Lung (tissue), 12 donors: Measurements from ENCODE around the gene ARID5B. TPM values are rescaled to one million over a fixed set of nuclear protein-coding genes. Genes with fewer than 3 reads are reported as not detected.

Source experiments
- ATAC-seq: fragments of 200-7000 bp; cut with Tn5 transposase; one replicate; pipeline ENCODE4 v1.9.1; 2020; ENCODE audit warnings: moderate number of reproducible peaks; ENCODE audit not compliant: insufficient read depth, low FRiP score
- DNase-seq, 3 donors: peaks; one replicate each; pipeline ENCODE4 v3.0.0-alpha.2; 2013 to 2017
- H3K27ac ChIP-seq, 2 donors: one replicate each; pipeline ENCODE4 v1.5.1; 2013; ENCODE audit warnings: mild to moderate bottlenecking in 2 of 2, moderate library complexity in 2 of 2, control low read depth in 1 of 2, inconsistent platforms in 1 of 2, low read depth in 1 of 2, low read length in 1 of 2
- H3K27me3 ChIP-seq, 3 donors: one replicate each; pipeline ENCODE4 v1.5.1; 2013; ENCODE audit warnings: low read length in 2 of 3; ENCODE audit not compliant: control insufficient read depth in 3 of 3, insufficient read depth in 3 of 3
- H3K36me3 ChIP-seq, 4 donors: one replicate each; pipeline ENCODE4 v1.5.1; 2013; ENCODE audit warnings: low read length in 4 of 4, mild to moderate bottlenecking in 1 of 4, moderate library complexity in 1 of 4; ENCODE audit not compliant: control insufficient read depth in 4 of 4, insufficient read depth in 4 of 4
- H3K4me1 ChIP-seq, 5 donors: one replicate each; pipeline ENCODE4 v1.5.1; 2013; ENCODE audit warnings: low read length in 5 of 5, mild to moderate bottlenecking in 2 of 5, moderate library complexity in 1 of 5; ENCODE audit not compliant: control insufficient read depth in 5 of 5, insufficient read depth in 5 of 5
- H3K4me3 ChIP-seq: one replicate; pipeline ENCODE4 v1.5.1; 2013; ENCODE audit warnings: mild to moderate bottlenecking, control low read depth, moderate library complexity
- H3K9ac ChIP-seq, 2 donors: one replicate each; pipeline ENCODE4 v1.5.1; 2013; ENCODE audit warnings: low read length in 2 of 2, control low read depth in 1 of 2; ENCODE audit not compliant: insufficient read depth in 1 of 2
- H3K9me3 ChIP-seq, 4 donors: one replicate each; pipeline ENCODE4 v1.5.1; 2013; ENCODE audit warnings: low read length in 3 of 4, mild to moderate bottlenecking in 1 of 4, moderate library complexity in 1 of 4; ENCODE audit not compliant: control insufficient read depth in 4 of 4, insufficient read depth in 3 of 4
- CTCF ChIP-seq: IDR thresholded peaks from 2 replicates; pipeline ENCODE4 v1.5.1; 2012; ENCODE audit warnings: mild to moderate bottlenecking; ENCODE audit errors: control extremely low read depth, extremely low read depth
- WGBS, 2 donors: extraction: QIAGEN DNeasy Blood & Tissue Kit; methylation state at CpG; one replicate each; pipeline ENCODE4 v1.1.7; 2013; 5-methylcytosine and 5-hydroxymethylcytosine counted together
- polyA plus RNA-seq, 2 donors: library from polyadenylated mRNA; stranded (reverse); fragments of 200-250 nt; gene quantifications; one replicate each; pipeline ENCODE4 v1.2.1, GENCODE V29; 2013
- total RNA-seq, 2 donors: library from RNA; depleted of rRNA in 1 of 2; stranded (reverse); fragments of >200 nt in 1 of 2; gene quantifications; one replicate each; pipeline ENCODE4 v1.2.1, GENCODE V29; 2014 to 2021
- donor health status: control.
- donor health status: control.
- donor health status: Bipolar disorder and iron deficiency.
- donor health status: healthy.
- donor health status: DM: yes; HTN: yes; CAD: no.

ARID5B gene
- total and polyA plus RNA-seq, 4 donors, result 7.8 to 95.3 (median 22.0) TPM

- H3K4me1 ChIP-seq, result peaks cover 4 to 48% (median 33%) of the 10 kb centered on the region in 5 donors
- no peak overlapping the region for H3K4me3 ChIP-seq
- H3K9me3 ChIP-seq, result no peaks in the 10 kb centered on the region
- H3K27me3 ChIP-seq, result no peaks in the 10 kb centered on the region
- no peak overlapping the region for H3K9ac ChIP-seq
- no peak for TF ChIP-seq CTCF
- ATAC-seq (no peak), DNase-seq (peak in 2 of 3 donors; percentile 76 to 79)
- WGBS, 2 donors, result 76 to 87% methylated on average over 4 of the region's 4 CpGs
- no peak overlapping the region for H3K27ac ChIP-seq
- H3K36me3 ChIP-seq, result peaks cover 11 to 21% (median 16%) of the 10 kb centered on the region in 4 donors
Observed at GRCh38 chr10:62096256-62096933, 194.9 kb downstream of the ARID5B start.

- ATAC-seq, result no peak
- TF ChIP-seq CTCF, result no peak
- peaks cover 0 to 10% (median 4%) of the 10 kb centered on the region in 4 donors for H3K36me3 ChIP-seq
- peaks cover 0 to 34% (median 20%) of the 10 kb centered on the region in 5 donors for H3K4me1 ChIP-seq
- H3K9ac ChIP-seq, result no peak overlapping the region
- H3K27me3 ChIP-seq, result no peaks in the 10 kb centered on the region
- 81 to 90% methylated on average over 14 of the region's 14 CpGs for WGBS, 2 donors
- H3K9me3 ChIP-seq, result no peaks in the 10 kb centered on the region
- DNase-seq, result no peak
- H3K27ac ChIP-seq, result peak overlapping the region in 1 of 2 donors; percentile 34
- H3K4me3 ChIP-seq, result no peak overlapping the region
Observed at GRCh38 chr10:62098278-62099121, 197.0 kb downstream of the ARID5B start.

- Histone ChIP-seq H3K4me1 (peaks cover 0 to 26% (median 12%) of the 10 kb centered on the region in 5 donors), H3K36me3 (peaks cover 0 to 4% (median 3%) of the 10 kb centered on the region in 4 donors), H3K27me3 (no peaks in the 10 kb centered on the region), H3K9ac (no peak overlapping the region), H3K4me3 (no peak overlapping the region), H3K27ac (no peak overlapping the region), H3K9me3 (no peaks in the 10 kb centered on the region)
- no peak for TF ChIP-seq CTCF
- 80 to 82% methylated on average over 3 of the region's 3 CpGs for WGBS, 2 donors
- DNase-seq (no peak), ATAC-seq (no peak)
Observed at GRCh38 chr10:62099299-62099698, 197.8 kb downstream of the ARID5B start.
